Testis (tissue), 3 donors: ENCODE results near the gene GRB7. TPM values are rescaled to one million over a fixed set of nuclear protein-coding genes. Genes with fewer than 3 reads are reported as not detected.
"Not testable (repeated sequence)": the region's sequence is repeated elsewhere in the genome, so short reads cannot be mapped to it uniquely, and the experiment has no call there.

Source experiments
- DNase-seq: peaks from one replicate; pipeline ENCODE4 v3.0.0-alpha.2; 2019
- H3K27ac ChIP-seq, 2 donors: fragments of 200-600 bp; sonication (generic); one replicate each; pipeline ENCODE4 v1.5.1; 2019
- H3K27me3 ChIP-seq: fragments of 200-600 bp; sonication (generic); one replicate; pipeline ENCODE4 v1.5.1; 2019
- H3K36me3 ChIP-seq: fragments of 200-600 bp; sonication (generic); one replicate; pipeline ENCODE4 v1.5.1; 2017; ENCODE audit warnings: low read depth; ENCODE audit errors: missing control alignments
- H3K4me1 ChIP-seq: fragments of 200-600 bp; sonication (generic); one replicate; pipeline ENCODE4 v1.5.1; 2019
- H3K4me3 ChIP-seq, 2 donors: fragments of 200-600 bp; sonication (generic); one replicate each; pipeline ENCODE4 v1.5.1; 2017 to 2019
- H3K9me3 ChIP-seq: fragments of 200-600 bp; sonication (generic); one replicate; pipeline ENCODE4 v1.5.1; 2017
- CTCF ChIP-seq, 3 experiments: fragments of 450-650 bp in 2 of 3; fragments of 200-600 bp in 1 of 3; sonication (generic) in 1 of 3; IDR thresholded peaks; one replicate each; pipeline ENCODE4 v1.5.1; 2016 to 2019; ENCODE audit warnings: antibody characterized with exemption in 3 of 3, mild to moderate bottlenecking in 2 of 3, moderate library complexity in 1 of 3
- POLR2A ChIP-seq: fragments of 450-650 bp; IDR thresholded peaks from one replicate; pipeline ENCODE4 v1.6.1; 2017; ENCODE audit warnings: antibody characterized with exemption, mild to moderate bottlenecking, moderate library complexity
- WGBS, 2 donors: methylation state at CpG; one replicate each; pipeline ENCODE4 v1.1.5; 2018; 5-methylcytosine and 5-hydroxymethylcytosine counted together
- intact Hi-C: fragments of 100-400 bp; cut with DNase I; formaldehyde crosslinking; loops from one replicate; pipeline ENCODE4 v1.15.1; 2023; ENCODE audit warnings: low total_unique reads
- polyA plus RNA-seq: library from polyadenylated mRNA; stranded (reverse); fragments of 350-450 nt; fragmentation: Illumina TruSeq; extraction: RNeasy Lipid Tissue Mini Kit (QIAGEN cat#74804); gene quantifications from one replicate; pipeline ENCODE4 v1.2.3, GENCODE V29; 2014; ENCODE audit warnings: low read depth, low replicate concordance; ENCODE audit not compliant: insufficient read depth
- total RNA-seq, 2 donors: library from RNA; depleted of rRNA; stranded (reverse); fragments of >200 nt; gene quantifications; one replicate each; pipeline ENCODE4 v1.2.3, GENCODE V29; 2016

Gene GRB7
- total and polyA plus RNA-seq, 3 donors from 2014 or later: 2.1 to 3.7 (median 2.9) TPM

GRCh38 chr17:39709319-39709997, 28.3 kb upstream of the GRB7 start:
- H3K27ac ChIP-seq: no peak overlapping the region
- no peaks in the 10 kb centered on the region for H3K4me1 ChIP-seq
- H3K36me3 ChIP-seq: no peaks in the 10 kb centered on the region
- TF ChIP-seq POLR2A (no peak), CTCF (IDR thresholded peaks at IDR 0.05) (no peak)
- whole genome bisulfite sequencing, 2 donors: 92 to 93% methylated on average over 12 to 14 of the region's 14 CpGs
- intact Hi-C loops: no loop called here
- no peaks in the 10 kb centered on the region for H3K9me3 ChIP-seq
- DNase-seq: no peak
- H3K4me3 ChIP-seq: no peak overlapping the region
- H3K27me3 ChIP-seq: no peaks in the 10 kb centered on the region

GRCh38 chr17:39709998-39710964, 27.5 kb upstream of the GRB7 start:
- no peak for TF ChIP-seq CTCF (IDR thresholded peaks at IDR 0.05)
- TF ChIP-seq POLR2A: no peak
- intact Hi-C loops: no loop called here
- Histone ChIP-seq H3K4me3 (no peak overlapping the region), H3K27me3 (no peaks in the 10 kb centered on the region), H3K36me3 (no peaks in the 10 kb centered on the region), H3K4me1 (no peaks in the 10 kb centered on the region), H3K27ac (no peak overlapping the region), H3K9me3 (no peaks in the 10 kb centered on the region)
- WGBS, 2 donors: 90 to 92% methylated on average over 13 to 20 of the region's 20 CpGs
- no peak for DNase-seq

GRCh38 chr17:39711071-39711470, 26.7 kb upstream of the GRB7 start:
- H3K27me3 ChIP-seq, H3K4me3 ChIP-seq, DNase-seq, H3K4me1 ChIP-seq, H3K9me3 ChIP-seq, intact Hi-C loops, H3K36me3 ChIP-seq, H3K27ac ChIP-seq: not testable (repeated sequence)
- WGBS, 2 donors: 83 to 91% methylated on average over 11 of the region's 11 CpGs

GRCh38 chr17:39711851-39712250, 25.9 kb upstream of the GRB7 start:
- no peaks in the 10 kb centered on the region for H3K4me1 ChIP-seq
- no peaks in the 10 kb centered on the region for H3K36me3 ChIP-seq
- no peak overlapping the region for H3K4me3 ChIP-seq
- no peaks in the 10 kb centered on the region for H3K9me3 ChIP-seq
- no peak for TF ChIP-seq POLR2A
- TF ChIP-seq CTCF (IDR thresholded peaks at IDR 0.05): no peak
- 86 to 94% methylated on average over 8 to 10 of the region's 10 CpGs for WGBS, 2 donors
- H3K27me3 ChIP-seq: no peaks in the 10 kb centered on the region
- DNase-seq: no peak
- no peak overlapping the region for H3K27ac ChIP-seq
- intact Hi-C loops: no loop called here

GRCh38 chr17:39714234-39714633, 23.5 kb upstream of the GRB7 start:
- 91 to 95% methylated on average over 4 of the region's 4 CpGs for WGBS, 2 donors
- no peak for DNase-seq
- Histone ChIP-seq H3K9me3 (no peaks in the 10 kb centered on the region), H3K36me3 (no peaks in the 10 kb centered on the region), H3K4me3 (no peak overlapping the region), H3K4me1 (no peaks in the 10 kb centered on the region), H3K27me3 (no peaks in the 10 kb centered on the region), H3K27ac (no peak overlapping the region)
- intact Hi-C loops: no loop called here
- TF ChIP-seq POLR2A (no peak), CTCF (IDR thresholded peaks at IDR 0.05) (no peak)
